HG03139 (cell line): ENCODE measurements around the gene MSTO1.
"Not testable (repeated sequence)": the region's sequence is repeated elsewhere in the genome, so short reads cannot be mapped to it uniquely, and the experiment has no call there.

Experiments
- ATAC-seq: cut with Tn5 transposase; IDR thresholded peaks from one replicate; pipeline ENCODE4 v1.9.1; 2021; ENCODE audit not compliant: unreplicated experiment

MSTO1 gene

GRCh38 chr1:155610257-155610647, 234 bp downstream of the MSTO1 start:
- peak; percentile 22 for ATAC-seq

GRCh38 chr1:155613226-155613625, 3.2 kb downstream of the MSTO1 start:
- not testable (repeated sequence) for ATAC-seq

- no peak for ATAC-seq
Observed at GRCh38 chr1:155622191-155622590, 12.2 kb downstream of the MSTO1 start.

GRCh38 chr1:155623357-155623756, 13.3 kb downstream of the MSTO1 start:
- no peak for ATAC-seq

GRCh38 chr1:155626428-155626827, 16.4 kb downstream of the MSTO1 start:
- not testable (repeated sequence) for ATAC-seq

- no peak for ATAC-seq
Observed at GRCh38 chr1:155636397-155637153, 26.6 kb downstream of the MSTO1 start.

- no peak for ATAC-seq
Observed at GRCh38 chr1:155640367-155640766, 30.3 kb downstream of the MSTO1 start.

- ATAC-seq = not testable (repeated sequence)
Observed at GRCh38 chr1:155642559-155643180, 32.7 kb downstream of the MSTO1 start.

GRCh38 chr1:155643230-155643629, 33.2 kb downstream of the MSTO1 start:
- no peak for ATAC-seq

GRCh38 chr1:155645034-155645598, 35.1 kb downstream of the MSTO1 start:
- no peak for ATAC-seq

- no peak for ATAC-seq
Observed at GRCh38 chr1:155645648-155646047, 35.6 kb downstream of the MSTO1 start.

GRCh38 chr1:155646307-155646706, 36.3 kb downstream of the MSTO1 start:
- ATAC-seq = no peak

GRCh38 chr1:155648207-155649147, 38.5 kb downstream of the MSTO1 start:
- ATAC-seq = no peak

GRCh38 chr1:155649676-155650075, 39.7 kb downstream of the MSTO1 start:
- ATAC-seq = no peak

GRCh38 chr1:155650231-155650757, 40.3 kb downstream of the MSTO1 start:
- ATAC-seq = no peak

- ATAC-seq = no peak
Observed at GRCh38 chr1:155651861-155652661, 42.0 kb downstream of the MSTO1 start.

GRCh38 chr1:155652951-155653350, 42.9 kb downstream of the MSTO1 start:
- no peak for ATAC-seq

- ATAC-seq = no peak
Observed at GRCh38 chr1:155657463-155657862, 47.4 kb downstream of the MSTO1 start.

- not testable (repeated sequence) for ATAC-seq
Observed at GRCh38 chr1:155661239-155661638, 51.2 kb downstream of the MSTO1 start.
